ENCODE measurements around the gene ENTPD6.

DNA sequence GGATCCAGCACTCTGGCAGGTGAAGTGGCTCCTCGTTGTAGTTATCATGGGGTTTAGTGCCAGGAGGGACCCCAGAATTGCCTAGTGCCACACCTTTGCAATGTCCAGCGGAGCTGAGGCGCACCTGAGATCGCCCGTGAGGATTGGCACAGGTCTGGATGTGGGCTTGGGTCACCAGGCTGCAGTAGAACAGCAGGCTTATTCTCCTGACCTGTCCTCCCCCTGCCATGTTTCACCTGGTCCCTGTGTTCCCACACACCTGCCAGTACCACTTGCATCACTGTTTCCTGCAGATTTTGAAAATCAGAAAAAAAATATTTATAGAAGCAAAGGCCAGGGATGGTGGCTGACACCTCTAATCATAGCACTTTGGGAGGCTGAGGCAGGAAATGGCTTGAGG, 16.7 kb downstream of the ENTPD6 start:
- no peak for TF ChIP-seq EZH2 (IDR thresholded peaks at IDR 0.05; ENCODE audit: borderline replicate concordance, insufficient read depth, low read depth, low read length, poor library complexity, severe bottlenecking)
- TF ChIP-seq, protein P1, sequence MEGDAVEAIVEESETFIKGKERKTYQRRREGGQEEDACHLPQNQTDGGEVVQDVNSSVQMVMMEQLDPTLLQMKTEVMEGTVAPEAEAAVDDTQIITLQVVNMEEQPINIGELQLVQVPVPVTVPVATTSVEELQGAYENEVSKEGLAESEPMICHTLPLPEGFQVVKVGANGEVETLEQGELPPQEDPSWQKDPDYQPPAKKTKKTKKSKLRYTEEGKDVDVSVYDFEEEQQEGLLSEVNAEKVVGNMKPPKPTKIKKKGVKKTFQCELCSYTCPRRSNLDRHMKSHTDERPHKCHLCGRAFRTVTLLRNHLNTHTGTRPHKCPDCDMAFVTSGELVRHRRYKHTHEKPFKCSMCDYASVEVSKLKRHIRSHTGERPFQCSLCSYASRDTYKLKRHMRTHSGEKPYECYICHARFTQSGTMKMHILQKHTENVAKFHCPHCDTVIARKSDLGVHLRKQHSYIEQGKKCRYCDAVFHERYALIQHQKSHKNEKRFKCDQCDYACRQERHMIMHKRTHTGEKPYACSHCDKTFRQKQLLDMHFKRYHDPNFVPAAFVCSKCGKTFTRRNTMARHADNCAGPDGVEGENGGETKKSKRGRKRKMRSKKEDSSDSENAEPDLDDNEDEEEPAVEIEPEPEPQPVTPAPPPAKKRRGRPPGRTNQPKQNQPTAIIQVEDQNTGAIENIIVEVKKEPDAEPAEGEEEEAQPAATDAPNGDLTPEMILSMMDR (IDR thresholded peaks at IDR 0.05) = no peak

Data from B cell (primary cell).